IMR-90 (cell line): ENCODE results near the gene MYO5A. TPM values are rescaled to one million over a fixed set of nuclear protein-coding genes. Genes with fewer than 3 reads are reported as not detected.

Source experiments
- ATAC-seq: fragments of 200-7000 bp; cut with Tn5 transposase; 2 replicates; pipeline ENCODE4 v1.9.1; 2020; ENCODE audit warnings: low read depth, mild to moderate bottlenecking, moderate library complexity
- BruUV-seq: library from RNA; stranded (reverse); fragments of 400-500 nt; replicated peaks from 2 replicates; lab custom pipeline; 2021; lab: Mats Ljungman, UMichigan
- CTCF ChIA-PET: fragments of 300-600 bp; formaldehyde crosslinking; extraction: SDS; loops from one replicate; lab custom pipeline; 2021; ENCODE audit warnings: antibody characterized with exemption; lab: Yijun Ruan, JAX
- POLR2A ChIA-PET: fragments of 300-600 bp; sonication (Branson Sonifier 250); formaldehyde crosslinking; loops from one replicate; lab custom pipeline; 2022; ENCODE audit warnings: antibody characterized with exemption; ENCODE audit not compliant: unreplicated experiment; lab: Charles Lee
- DNase-seq: peaks from one replicate; pipeline ENCODE4 v3.0.0; 2013
- H2AFZ ChIP-seq: replicated peaks from 2 replicates; pipeline ENCODE3; 2013; ENCODE audit warnings: low read length, mild to moderate bottlenecking; ENCODE audit not compliant: poor library complexity
- H2AK5ac ChIP-seq: 2 replicates; pipeline ENCODE4 v1.6.1; 2013; ENCODE audit warnings: low read depth, low read length, inconsistent platforms
- H2AK9ac ChIP-seq: replicated peaks from 2 replicates; pipeline ENCODE3; 2013; ENCODE audit warnings: mild to moderate bottlenecking, low read depth, low read length, moderate library complexity; ENCODE audit not compliant: poor library complexity
- H2BK120ac ChIP-seq: 2 replicates; pipeline ENCODE4 v1.6.1; 2013; ENCODE audit warnings: low read depth, low read length, inconsistent platforms
- H2BK15ac ChIP-seq: 3 replicates; pipeline ENCODE4 v1.6.1; 2013; ENCODE audit warnings: low read depth, low read length, inconsistent platforms
- H2BK20ac ChIP-seq: 2 replicates; pipeline ENCODE4 v1.6.1; 2013; ENCODE audit warnings: low read depth, mild to moderate bottlenecking, inconsistent platforms, low read length, moderate library complexity
- H2BK5ac ChIP-seq: 2 replicates; pipeline ENCODE4 v1.6.1; 2013; ENCODE audit warnings: mild to moderate bottlenecking, low read depth, low read length, inconsistent platforms; ENCODE audit not compliant: poor library complexity, severe bottlenecking
- H3K14ac ChIP-seq: replicated peaks from 2 replicates; pipeline ENCODE4 v1.6.1; 2013; ENCODE audit warnings: low read depth, low read length, inconsistent platforms
- H3K18ac ChIP-seq: 2 replicates; pipeline ENCODE4 v1.6.1; 2013; ENCODE audit warnings: low read depth, low read length, control low read depth
- H3K23ac ChIP-seq: 2 replicates; pipeline ENCODE4 v1.6.1; 2013; ENCODE audit warnings: low read depth, low read length, inconsistent platforms
- H3K27ac ChIP-seq: 2 replicates; pipeline ENCODE4 v1.5.1; 2013; ENCODE audit warnings: mild to moderate bottlenecking, control low read depth, low read length; ENCODE audit not compliant: insufficient read depth
- H3K27me3 ChIP-seq: 2 replicates; pipeline ENCODE4 v1.6.1; 2013; ENCODE audit warnings: low read length; ENCODE audit not compliant: control insufficient read depth, insufficient read depth
- H3K36me3 ChIP-seq: 2 replicates; pipeline ENCODE4 v1.6.1; 2013; ENCODE audit warnings: low read length, mixed read lengths; ENCODE audit not compliant: control insufficient read depth, insufficient read depth
- H3K4ac ChIP-seq: 2 replicates; pipeline ENCODE4 v1.6.1; 2013; ENCODE audit warnings: low read depth, low read length, inconsistent platforms
- H3K4me1 ChIP-seq: 2 replicates; pipeline ENCODE4 v1.6.1; 2013; ENCODE audit warnings: low read length, mixed read lengths; ENCODE audit not compliant: control insufficient read depth, insufficient read depth
- H3K4me2 ChIP-seq: 2 replicates; pipeline ENCODE4 v1.6.1; 2013; ENCODE audit warnings: low read depth, mild to moderate bottlenecking, control low read depth, low read length, moderate library complexity
- H3K4me3 ChIP-seq: 2 replicates; pipeline ENCODE4 v1.5.1; 2013; ENCODE audit warnings: low read depth, mild to moderate bottlenecking, control low read depth, low read length, moderate library complexity; ENCODE audit not compliant: insufficient read depth
- H3K56ac ChIP-seq: 2 replicates; pipeline ENCODE4 v1.6.1; 2013; ENCODE audit warnings: low read length, inconsistent platforms; ENCODE audit not compliant: insufficient read depth; ENCODE audit errors: extremely low read depth
- H3K79me1 ChIP-seq, 2 experiments: 2 replicates each; pipeline ENCODE4 v1.6.1; 2013; ENCODE audit warnings: low read length in 2 of 2, inconsistent platforms in 1 of 2, low read depth in 1 of 2
- H3K9ac ChIP-seq: 2 replicates; pipeline ENCODE4 v1.6.1; 2013; ENCODE audit warnings: low read depth, low read length, control low read depth
- H3K9me1 ChIP-seq: 2 replicates; pipeline ENCODE4 v1.6.1; 2013; ENCODE audit warnings: low read length, inconsistent platforms; ENCODE audit not compliant: insufficient read depth
- H3K9me3 ChIP-seq: 2 replicates; pipeline ENCODE4 v1.6.1; 2013; ENCODE audit warnings: low read length; ENCODE audit not compliant: control insufficient read depth, insufficient read depth
- H4K20me1 ChIP-seq: 2 replicates; pipeline ENCODE4 v1.6.1; 2013; ENCODE audit warnings: low read length, inconsistent platforms; ENCODE audit not compliant: insufficient read depth
- H4K5ac ChIP-seq: 2 replicates; pipeline ENCODE4 v1.6.1; 2013; ENCODE audit warnings: mild to moderate bottlenecking, low read depth, low read length, control low read depth
- H4K8ac ChIP-seq, 2 experiments: 2 replicates each; pipeline ENCODE4 v1.6.1; 2013; ENCODE audit warnings: low read depth in 2 of 2, low read length in 2 of 2, control low read depth in 1 of 2, inconsistent platforms in 1 of 2
- H4K91ac ChIP-seq: 2 replicates; pipeline ENCODE4 v1.6.1; 2013; ENCODE audit warnings: low read depth, low read length, inconsistent platforms; ENCODE audit not compliant: insufficient read depth
- BHLHE40 ChIP-seq: fragments of 150-350 bp; IDR thresholded peaks from 2 replicates; pipeline ENCODE4 v1.6.1; 2016; ENCODE audit warnings: mild to moderate bottlenecking, low read depth, low read length
- CEBPB ChIP-seq: IDR thresholded peaks from 2 replicates; pipeline ENCODE4 v1.6.1; 2012; ENCODE audit warnings: low read depth, low read length, improper control_type of control experiment
- CHD1 ChIP-seq: IDR thresholded peaks from 2 replicates; pipeline ENCODE4 v1.6.1; 2012; ENCODE audit warnings: low read depth, low read length, improper control_type of control experiment
- FOS ChIP-seq: fragments of 150-350 bp; IDR thresholded peaks from 2 replicates; pipeline ENCODE4 v1.6.1; 2016; ENCODE audit warnings: low read depth, low read length
- MAZ ChIP-seq: IDR thresholded peaks from 2 replicates; pipeline ENCODE4 v1.6.1; 2012; ENCODE audit warnings: low read depth, mild to moderate bottlenecking, low read length, improper control_type of control experiment, moderate library complexity, borderline replicate concordance
- MXI1 ChIP-seq: IDR thresholded peaks from 2 replicates; pipeline ENCODE4 v1.6.1; 2012; ENCODE audit warnings: low read depth, mild to moderate bottlenecking, low read length, moderate library complexity, borderline replicate concordance
- POLR2A ChIP-seq: IDR thresholded peaks from 2 replicates; pipeline ENCODE4 v1.6.1; 2012; ENCODE audit warnings: mild to moderate bottlenecking, low read depth, low read length
- RCOR1 ChIP-seq: IDR thresholded peaks from 2 replicates; pipeline ENCODE4 v1.6.1; 2012; ENCODE audit warnings: mild to moderate bottlenecking, low read length, improper control_type of control experiment; ENCODE audit not compliant: insufficient replicate concordance
- whole genome bisulfite sequencing, 2 experiments: methylation state at CpG; one replicate each; pipeline versions ENCODE4 v1.1.5 to v1.1.7; 2013; ENCODE audit warnings: missing lambda C conversion rate in 2 of 2; ENCODE audit not compliant: insufficient read length in 1 of 2; ENCODE audit errors: extremely low coverage in 2 of 2; 5-methylcytosine and 5-hydroxymethylcytosine counted together
- dilution Hi-C: fragments of 300-500 bp; cut with HindIII; formaldehyde crosslinking; loops from one replicate; pipeline ENCODE4 v1.14.3; 2018; ENCODE audit warnings: low sequenced_read_pairs; ENCODE audit not compliant: unreplicated experiment
- in situ Hi-C: fragments of 300-500 bp; cut with MboI; formaldehyde crosslinking; loops from 3 replicates; pipeline ENCODE4 v1.14.3; 2019; ENCODE audit warnings: low sequenced_read_pairs, inconsistent platforms, mixed read lengths
- intact Hi-C: fragments of 100-400 bp; cut with micrococcal nuclease; formaldehyde crosslinking; loops from 2 replicates; pipeline ENCODE4 v1.10.0; 2022
- polyA plus RNA-seq, 3 experiments: library from polyadenylated mRNA; depleted of rRNA; stranded (reverse); fragments of >200 nt; gene quantifications; 2 replicates each; pipeline ENCODE4 v1.2.3, GENCODE V29; 2012; ENCODE audit warnings: low replicate concordance in 1 of 3
- total RNA-seq: library from RNA; depleted of rRNA; stranded (reverse); fragments of >200 nt; gene quantifications from 2 replicates; pipeline ENCODE4 v1.2.3, GENCODE V29; 2012
- TF ChIP-seq, protein P1 (sequence below): fragments of 150-350 bp; IDR thresholded peaks from 2 replicates; pipeline ENCODE4 v1.6.1; 2016; ENCODE audit warnings: low read depth, mild to moderate bottlenecking, low read length, moderate library complexity, borderline replicate concordance
- TF ChIP-seq, protein P2 (sequence below): conservative IDR thresholded peaks from 2 replicates; pipeline ENCODE4 v1.5.1; 2012; ENCODE audit warnings: mild to moderate bottlenecking, low read depth, low read length, improper control_type of control experiment
- TF ChIP-seq, protein P3 (sequence below): fragments of 150-350 bp; IDR thresholded peaks from 2 replicates; pipeline ENCODE4 v1.6.1; 2017; ENCODE audit warnings: mild to moderate bottlenecking, antibody characterized with exemption, low read length, low read depth

The MYO5A gene
- total and polyA plus RNA-seq, 2 of the 4 experiments (the other 2 are of a cell fraction), result 19.4 to 69.2 TPM

DNA sequence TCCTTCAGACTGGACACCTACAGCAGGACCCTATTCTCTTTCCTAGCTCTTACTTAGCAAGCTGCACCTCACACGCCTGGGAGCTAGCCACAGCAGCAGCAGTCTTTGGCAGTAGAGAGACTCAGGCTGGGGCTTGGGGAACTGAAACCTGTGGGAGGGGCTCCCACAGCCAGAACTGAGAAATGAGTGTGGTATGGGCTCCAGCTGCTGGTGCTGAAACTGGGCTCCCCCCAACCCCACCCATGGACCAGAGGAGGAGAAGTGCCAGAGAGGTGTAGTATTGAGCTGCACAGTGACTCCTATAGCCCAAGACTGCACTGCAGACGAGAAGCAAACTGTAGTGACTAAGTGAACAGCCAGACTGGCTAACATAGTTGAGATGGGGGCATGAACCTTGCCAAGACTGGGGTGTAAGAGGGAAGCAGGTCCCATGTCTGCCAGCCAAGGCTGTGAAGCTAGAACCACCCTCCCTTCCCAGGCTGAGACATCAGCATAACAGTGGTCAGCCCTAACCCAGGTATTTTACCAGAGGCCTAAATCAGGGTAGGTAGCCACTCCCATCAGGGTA is 62.5 kb downstream of the MYO5A start:
- no peaks in the 10 kb centered on the region for H3K9me1 ChIP-seq
- H2BK20ac ChIP-seq, result no peak overlapping the region
- no peak overlapping the region for H4K91ac ChIP-seq
- no peak overlapping the region for H3K56ac ChIP-seq
- H2BK120ac ChIP-seq, result no peak overlapping the region
- H3K18ac ChIP-seq, result no peak overlapping the region
- ATAC-seq, result no peak
- H4K5ac ChIP-seq, result no peak overlapping the region
- TF ChIP-seq BHLHE40 (no peak), MAZ (no peak), MXI1 (no peak), CHD1 (no peak), CEBPB (no peak), FOS (no peak), RCOR1 (no peak), POLR2A (no peak)
- TF ChIP-seq, protein P1, sequence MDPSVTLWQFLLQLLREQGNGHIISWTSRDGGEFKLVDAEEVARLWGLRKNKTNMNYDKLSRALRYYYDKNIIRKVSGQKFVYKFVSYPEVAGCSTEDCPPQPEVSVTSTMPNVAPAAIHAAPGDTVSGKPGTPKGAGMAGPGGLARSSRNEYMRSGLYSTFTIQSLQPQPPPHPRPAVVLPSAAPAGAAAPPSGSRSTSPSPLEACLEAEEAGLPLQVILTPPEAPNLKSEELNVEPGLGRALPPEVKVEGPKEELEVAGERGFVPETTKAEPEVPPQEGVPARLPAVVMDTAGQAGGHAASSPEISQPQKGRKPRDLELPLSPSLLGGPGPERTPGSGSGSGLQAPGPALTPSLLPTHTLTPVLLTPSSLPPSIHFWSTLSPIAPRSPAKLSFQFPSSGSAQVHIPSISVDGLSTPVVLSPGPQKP, result no peak
- TF ChIP-seq, protein P2, sequence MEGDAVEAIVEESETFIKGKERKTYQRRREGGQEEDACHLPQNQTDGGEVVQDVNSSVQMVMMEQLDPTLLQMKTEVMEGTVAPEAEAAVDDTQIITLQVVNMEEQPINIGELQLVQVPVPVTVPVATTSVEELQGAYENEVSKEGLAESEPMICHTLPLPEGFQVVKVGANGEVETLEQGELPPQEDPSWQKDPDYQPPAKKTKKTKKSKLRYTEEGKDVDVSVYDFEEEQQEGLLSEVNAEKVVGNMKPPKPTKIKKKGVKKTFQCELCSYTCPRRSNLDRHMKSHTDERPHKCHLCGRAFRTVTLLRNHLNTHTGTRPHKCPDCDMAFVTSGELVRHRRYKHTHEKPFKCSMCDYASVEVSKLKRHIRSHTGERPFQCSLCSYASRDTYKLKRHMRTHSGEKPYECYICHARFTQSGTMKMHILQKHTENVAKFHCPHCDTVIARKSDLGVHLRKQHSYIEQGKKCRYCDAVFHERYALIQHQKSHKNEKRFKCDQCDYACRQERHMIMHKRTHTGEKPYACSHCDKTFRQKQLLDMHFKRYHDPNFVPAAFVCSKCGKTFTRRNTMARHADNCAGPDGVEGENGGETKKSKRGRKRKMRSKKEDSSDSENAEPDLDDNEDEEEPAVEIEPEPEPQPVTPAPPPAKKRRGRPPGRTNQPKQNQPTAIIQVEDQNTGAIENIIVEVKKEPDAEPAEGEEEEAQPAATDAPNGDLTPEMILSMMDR, result no peak
- TF ChIP-seq, protein P3, sequence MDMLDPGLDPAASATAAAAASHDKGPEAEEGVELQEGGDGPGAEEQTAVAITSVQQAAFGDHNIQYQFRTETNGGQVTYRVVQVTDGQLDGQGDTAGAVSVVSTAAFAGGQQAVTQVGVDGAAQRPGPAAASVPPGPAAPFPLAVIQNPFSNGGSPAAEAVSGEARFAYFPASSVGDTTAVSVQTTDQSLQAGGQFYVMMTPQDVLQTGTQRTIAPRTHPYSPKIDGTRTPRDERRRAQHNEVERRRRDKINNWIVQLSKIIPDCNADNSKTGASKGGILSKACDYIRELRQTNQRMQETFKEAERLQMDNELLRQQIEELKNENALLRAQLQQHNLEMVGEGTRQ, result no peak
- no peak overlapping the region for H3K9ac ChIP-seq
- no peak overlapping the region for H3K27ac ChIP-seq
- H2AK5ac ChIP-seq, result no peak overlapping the region
- H2BK15ac ChIP-seq, result no peak overlapping the region
- peaks cover 7% of the 10 kb centered on the region for H3K4me1 ChIP-seq
- in situ Hi-C loops, result no loop called here
- no TSS peak for BruUV-seq
- H3K36me3 ChIP-seq, result no peaks in the 10 kb centered on the region
- no peak overlapping the region for H2AFZ ChIP-seq
- no CpG with 5 or more reads among the region's 2 CpGs for WGBS, 2 experiments
- H2AK9ac ChIP-seq, result peak overlapping the region; percentile 26
- 0 out of 2 replicates have a peak overlapping the region, but pooled peaks have one; percentile 25 for H3K14ac ChIP-seq
- peaks cover 2% of the 10 kb centered on the region; the same call in 1 of the 2 replicates for H3K9me3 ChIP-seq
- dilution Hi-C loops, result no loop called here
- no peak for DNase-seq
- no peak overlapping the region for H3K4me2 ChIP-seq
- POLR2A ChIA-PET, result interaction anchor here (0.5 kb wide), 1 partner anchor 35 kb away, joined by 3 read pairs; no protein-coding TSS in a partner anchor
- H3K4ac ChIP-seq, result no peak overlapping the region
- no peaks in the 10 kb centered on the region for H3K27me3 ChIP-seq
- H3K23ac ChIP-seq, result no peak overlapping the region
- no peak overlapping the region for H2BK5ac ChIP-seq
- no peak overlapping the region for H4K8ac ChIP-seq
- CTCF ChIA-PET, result no interaction called here
- intact Hi-C loops, result loop anchor here (10.0 kb wide), 1 partner anchor 49 kb away; no protein-coding TSS in a partner anchor
- H3K4me3 ChIP-seq, result no peak overlapping the region
- H3K79me1 ChIP-seq, result peaks cover 27 to 39% of the 10 kb centered on the region in 2 experiments
- peaks cover 9% of the 10 kb centered on the region; the same call in 1 of the 2 replicates for H4K20me1 ChIP-seq
